PC-9 (cell line): Measurements from ENCODE around the gene POLRMT. TPM values are rescaled to one million over a fixed set of nuclear protein-coding genes. Genes with fewer than 3 reads are reported as not detected.

Experiments used
- BruUV-seq: library from RNA; stranded (reverse); fragments of 400-500 nt; replicated peaks from 2 replicates; lab custom pipeline; 2021; lab: Mats Ljungman, UMichigan
- CTCF ChIA-PET: fragments of 300-600 bp; sonication (Branson Sonifier 250); formaldehyde crosslinking; loops from one replicate; lab custom pipeline; 2022; ENCODE audit warnings: antibody characterized with exemption; lab: Charles Lee
- POLR2A ChIA-PET: fragments of 300-600 bp; sonication (Branson Sonifier 250); formaldehyde crosslinking; loops from one replicate; lab custom pipeline; 2022; ENCODE audit warnings: antibody characterized with exemption; ENCODE audit not compliant: unreplicated experiment; lab: Charles Lee
- DNase-seq, 2 experiments: peaks; one replicate each; pipeline versions ENCODE4 v3.0.0 to v3.0.0-alpha.2; 2015 to 2022; ENCODE audit warnings: mixed read lengths in 1 of 2
- H2AFZ ChIP-seq: fragments of 200-600 bp; sonication (generic); 2 replicates; pipeline ENCODE4 v1.8.1; 2017; ENCODE audit warnings: antibody characterized with exemption
- H3F3A ChIP-seq: fragments of 200-600 bp; sonication (generic); 2 replicates; pipeline ENCODE4 v1.8.1; 2017; ENCODE audit warnings: antibody characterized with exemption, mild to moderate bottlenecking, low read depth; ENCODE audit not compliant: insufficient read depth
- H3K27ac ChIP-seq: fragments of 200-600 bp; sonication (generic); 2 replicates; pipeline ENCODE4 v1.6.1; 2016; ENCODE audit warnings: mixed run types
- H3K27me3 ChIP-seq: fragments of 200-600 bp; sonication (generic); 2 replicates; pipeline ENCODE4 v1.6.1; 2016; ENCODE audit warnings: low read depth, mixed run types; ENCODE audit not compliant: insufficient read depth
- H3K36me3 ChIP-seq: fragments of 200-600 bp; sonication (generic); 2 replicates; pipeline ENCODE4 v1.6.1; 2016; ENCODE audit warnings: low read depth, mixed run types
- H3K4me1 ChIP-seq: fragments of 200-600 bp; sonication (generic); replicated peaks from 2 replicates; pipeline ENCODE4 v1.6.1; 2016; ENCODE audit warnings: mixed run types; ENCODE audit not compliant: insufficient read depth
- H3K4me2 ChIP-seq: fragments of 200-600 bp; sonication (generic); 2 replicates; pipeline ENCODE4 v1.6.1; 2017; ENCODE audit warnings: mixed run types
- H3K4me3 ChIP-seq: fragments of 200-600 bp; sonication (generic); 2 replicates; pipeline ENCODE4 v1.6.1; 2016; ENCODE audit warnings: mixed run types
- H3K79me2 ChIP-seq: fragments of 200-600 bp; sonication (generic); 2 replicates; pipeline ENCODE4 v1.6.1; 2017; ENCODE audit warnings: low read depth, mixed run types
- H3K9me2 ChIP-seq: fragments of 200-600 bp; sonication (generic); 2 replicates; pipeline ENCODE4 v1.8.1; 2017; ENCODE audit warnings: mild to moderate bottlenecking; ENCODE audit not compliant: insufficient read depth
- H3K9me3 ChIP-seq: fragments of 200-600 bp; sonication (generic); 2 replicates; pipeline ENCODE4 v1.8.1; 2016; ENCODE audit warnings: low read depth; ENCODE audit not compliant: insufficient read depth
- H4K20me1 ChIP-seq: fragments of 200-600 bp; sonication (generic); 2 replicates; pipeline ENCODE4 v1.8.1; 2017; ENCODE audit not compliant: insufficient read depth
- EZH2 ChIP-seq: fragments of 200-600 bp; sonication (generic); IDR thresholded peaks from 2 replicates; pipeline ENCODE4 v1.8.0; 2017; ENCODE audit warnings: antibody characterized with exemption, low read depth
- intact Hi-C: fragments of 100-400 bp; cut with micrococcal nuclease; formaldehyde crosslinking; loops from one replicate; pipeline ENCODE4 v1.10.0; 2022; ENCODE audit not compliant: unreplicated experiment
- total RNA-seq: library from RNA; stranded (reverse); gene quantifications from 2 replicates; pipeline ENCODE4 v1.2.3, GENCODE V29; 2021
- TF ChIP-seq, protein P1 (sequence below): fragments of 200-600 bp; sonication (generic); conservative IDR thresholded peaks from 2 replicates; pipeline ENCODE4 v1.6.1; 2017; ENCODE audit warnings: mixed run types, antibody characterized with exemption, mild to moderate bottlenecking, moderate library complexity

POLRMT gene
- total RNA-seq, 1 experiment from 2014 or later: 46.4 TPM

DNA sequence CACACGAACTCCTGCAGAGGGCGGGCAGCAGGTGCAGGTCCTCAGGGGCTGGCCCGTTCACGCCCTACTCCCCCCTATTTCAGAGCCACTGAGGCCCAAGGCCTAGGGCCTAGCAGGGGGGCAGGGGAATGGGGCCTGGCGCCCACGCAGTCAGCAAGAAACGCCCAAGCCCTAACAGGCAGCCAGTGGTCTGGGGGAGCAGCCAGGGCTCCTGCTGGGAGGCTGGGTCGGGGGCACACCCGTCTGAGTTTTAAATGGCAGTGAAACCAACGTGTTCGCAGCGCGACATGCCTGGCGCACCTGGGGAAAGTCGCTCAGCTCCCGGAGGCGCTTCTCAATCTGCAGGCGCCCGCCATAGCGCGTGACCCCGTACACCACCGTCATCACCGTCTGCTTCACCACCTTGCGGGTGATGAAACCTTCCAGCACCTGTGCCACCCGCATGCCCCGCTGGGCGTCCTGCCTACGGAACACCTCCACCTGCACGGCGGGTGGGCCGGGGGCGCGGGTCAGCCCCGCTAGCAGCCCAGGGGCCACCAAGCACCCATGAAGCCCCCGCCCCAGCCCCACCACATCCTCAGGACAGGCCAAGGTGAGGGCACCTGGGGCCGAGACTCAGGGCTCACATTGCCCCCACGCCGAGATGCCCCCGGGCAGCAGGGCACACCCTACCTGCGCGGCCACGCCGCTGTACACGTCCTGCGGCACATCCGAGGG, 13.9 kb downstream of the POLRMT start:
- H3K27ac ChIP-seq: no peak overlapping the region
- H3K4me3 ChIP-seq: no peak overlapping the region
- no peaks in the 10 kb centered on the region for H3K36me3 ChIP-seq
- H2AFZ ChIP-seq: no peak overlapping the region
- no peaks in the 10 kb centered on the region for H3K4me1 ChIP-seq
- H3F3A ChIP-seq: no peaks in the 10 kb centered on the region; the same call in 1 of the 2 replicates
- no peak for DNase-seq
- no peak for TF ChIP-seq EZH2
- TF ChIP-seq, protein P1, sequence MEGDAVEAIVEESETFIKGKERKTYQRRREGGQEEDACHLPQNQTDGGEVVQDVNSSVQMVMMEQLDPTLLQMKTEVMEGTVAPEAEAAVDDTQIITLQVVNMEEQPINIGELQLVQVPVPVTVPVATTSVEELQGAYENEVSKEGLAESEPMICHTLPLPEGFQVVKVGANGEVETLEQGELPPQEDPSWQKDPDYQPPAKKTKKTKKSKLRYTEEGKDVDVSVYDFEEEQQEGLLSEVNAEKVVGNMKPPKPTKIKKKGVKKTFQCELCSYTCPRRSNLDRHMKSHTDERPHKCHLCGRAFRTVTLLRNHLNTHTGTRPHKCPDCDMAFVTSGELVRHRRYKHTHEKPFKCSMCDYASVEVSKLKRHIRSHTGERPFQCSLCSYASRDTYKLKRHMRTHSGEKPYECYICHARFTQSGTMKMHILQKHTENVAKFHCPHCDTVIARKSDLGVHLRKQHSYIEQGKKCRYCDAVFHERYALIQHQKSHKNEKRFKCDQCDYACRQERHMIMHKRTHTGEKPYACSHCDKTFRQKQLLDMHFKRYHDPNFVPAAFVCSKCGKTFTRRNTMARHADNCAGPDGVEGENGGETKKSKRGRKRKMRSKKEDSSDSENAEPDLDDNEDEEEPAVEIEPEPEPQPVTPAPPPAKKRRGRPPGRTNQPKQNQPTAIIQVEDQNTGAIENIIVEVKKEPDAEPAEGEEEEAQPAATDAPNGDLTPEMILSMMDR: no peak
- H4K20me1 ChIP-seq: no peaks in the 10 kb centered on the region
- no TSS peak for BruUV-seq
- ChIA-PET POLR2A (no interaction called here), CTCF (no interaction called here)
- no peaks in the 10 kb centered on the region for H3K9me2 ChIP-seq
- intact Hi-C loops: no loop called here
- no peaks in the 10 kb centered on the region for H3K9me3 ChIP-seq
- H3K27me3 ChIP-seq: no peaks in the 10 kb centered on the region
- no peak overlapping the region for H3K4me2 ChIP-seq
- no peaks in the 10 kb centered on the region for H3K79me2 ChIP-seq

DNA sequence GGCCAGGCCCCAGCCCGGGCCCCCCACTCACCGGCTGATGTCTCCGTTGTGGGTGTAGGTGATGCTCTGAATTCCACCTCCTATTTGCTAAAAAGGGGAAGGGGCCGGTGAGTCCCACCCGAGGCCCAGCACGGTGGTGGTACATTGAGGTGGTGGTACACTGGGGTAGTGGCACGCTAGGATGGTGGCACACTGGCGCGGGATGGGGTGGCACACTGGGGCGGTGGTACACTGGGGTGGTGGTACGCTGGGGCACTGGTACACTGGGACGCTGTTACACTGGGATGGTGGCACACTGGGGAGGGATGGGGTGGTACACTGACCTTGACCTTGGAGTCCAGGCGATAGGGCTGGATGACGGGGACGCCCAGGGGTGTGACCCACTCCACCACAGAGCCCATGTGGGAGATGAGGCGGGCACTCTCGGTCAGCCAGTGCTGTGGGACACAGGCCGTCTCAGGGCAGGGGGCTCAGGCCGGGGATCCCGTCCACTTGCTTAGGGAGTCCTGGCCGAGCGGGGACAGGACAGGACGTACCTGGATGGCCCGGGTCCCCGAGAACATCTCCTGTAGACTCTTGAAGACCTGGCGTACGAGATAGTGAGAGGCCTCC, 14.6 kb downstream of the POLRMT start:
- Histone ChIP-seq H3K9me2 (no peaks in the 10 kb centered on the region), H4K20me1 (no peaks in the 10 kb centered on the region), H3K27me3 (no peaks in the 10 kb centered on the region), H2AFZ (no peak overlapping the region), H3K27ac (no peak overlapping the region), H3K4me1 (no peaks in the 10 kb centered on the region), H3K4me3 (no peak overlapping the region), H3K9me3 (no peaks in the 10 kb centered on the region), H3K4me2 (no peak overlapping the region), H3K36me3 (no peaks in the 10 kb centered on the region), H3K79me2 (no peaks in the 10 kb centered on the region), H3F3A (no peaks in the 10 kb centered on the region; the same call in 1 of the 2 replicates)
- ChIA-PET POLR2A (no interaction called here), CTCF (no interaction called here)
- no peak for DNase-seq
- no peak for TF ChIP-seq EZH2
- TF ChIP-seq, protein P1: no peak
- intact Hi-C loops: no loop called here
- no TSS peak for BruUV-seq

DNA sequence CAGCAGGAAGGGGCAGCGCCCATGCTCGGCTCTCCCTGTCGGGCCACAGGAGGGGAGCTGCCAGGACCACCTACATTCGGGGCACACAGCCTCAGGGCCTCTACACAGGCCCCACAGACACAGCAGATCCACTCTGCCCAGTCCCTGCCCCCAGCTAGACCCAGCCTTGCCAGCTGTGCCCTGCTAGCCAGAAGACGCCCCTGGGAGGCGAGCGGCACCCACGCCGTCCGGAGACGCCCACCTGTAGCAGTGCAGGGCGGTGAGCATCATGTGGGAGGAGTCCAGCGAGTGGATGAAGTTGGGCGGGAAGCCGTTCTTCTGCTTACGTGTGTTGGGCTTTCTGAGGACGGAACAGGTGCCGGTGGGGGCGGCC, 15.1 kb downstream of the POLRMT start:
- Histone ChIP-seq H3K4me2 (no peak overlapping the region), H3K4me3 (no peak overlapping the region), H2AFZ (no peak overlapping the region), H3K27ac (no peak overlapping the region), H4K20me1 (no peaks in the 10 kb centered on the region), H3K9me3 (no peaks in the 10 kb centered on the region), H3F3A (no peaks in the 10 kb centered on the region; the same call in 1 of the 2 replicates), H3K27me3 (no peaks in the 10 kb centered on the region), H3K36me3 (no peaks in the 10 kb centered on the region), H3K79me2 (no peaks in the 10 kb centered on the region), H3K9me2 (no peaks in the 10 kb centered on the region), H3K4me1 (no peaks in the 10 kb centered on the region)
- no peak for DNase-seq
- TF ChIP-seq, protein P1: no peak
- no peak for TF ChIP-seq EZH2
- POLR2A ChIA-PET: no interaction called here
- no TSS peak for BruUV-seq
- CTCF ChIA-PET: no interaction called here
- intact Hi-C loops: no loop called here
